ENCODE results near the gene NKPD1.

DNA sequence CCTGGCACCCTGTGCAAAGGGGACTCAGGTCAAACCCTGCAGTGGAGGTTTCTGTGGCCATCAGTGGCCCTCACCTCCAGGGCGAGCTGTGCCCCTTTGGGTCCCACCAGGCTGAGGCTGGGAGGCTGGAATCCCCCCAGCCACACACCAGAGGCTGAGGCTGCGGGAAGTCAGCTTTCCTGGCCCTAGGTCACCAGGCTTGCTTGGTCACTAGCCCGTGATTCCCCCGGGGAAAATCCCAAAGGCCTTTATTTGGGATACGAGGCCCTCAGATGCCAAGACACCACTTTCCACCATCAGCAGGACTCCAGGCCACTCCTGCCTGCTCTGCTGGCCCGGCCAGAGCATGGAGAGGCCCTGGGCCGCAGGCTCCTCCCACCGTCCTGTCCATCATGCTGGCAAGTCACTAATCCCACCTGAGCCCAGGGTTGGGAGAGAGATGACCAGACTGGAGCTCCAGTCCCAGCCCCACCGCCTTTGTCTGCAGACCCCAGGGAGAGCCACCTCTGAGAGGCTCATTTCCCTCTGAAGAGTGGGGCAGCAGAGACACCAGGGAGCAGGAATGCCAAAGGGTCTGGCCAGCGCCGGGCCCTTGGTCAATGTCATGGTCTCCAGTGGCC, 4.7 kb downstream of the NKPD1 start:
- TF ChIP-seq, protein P1, sequence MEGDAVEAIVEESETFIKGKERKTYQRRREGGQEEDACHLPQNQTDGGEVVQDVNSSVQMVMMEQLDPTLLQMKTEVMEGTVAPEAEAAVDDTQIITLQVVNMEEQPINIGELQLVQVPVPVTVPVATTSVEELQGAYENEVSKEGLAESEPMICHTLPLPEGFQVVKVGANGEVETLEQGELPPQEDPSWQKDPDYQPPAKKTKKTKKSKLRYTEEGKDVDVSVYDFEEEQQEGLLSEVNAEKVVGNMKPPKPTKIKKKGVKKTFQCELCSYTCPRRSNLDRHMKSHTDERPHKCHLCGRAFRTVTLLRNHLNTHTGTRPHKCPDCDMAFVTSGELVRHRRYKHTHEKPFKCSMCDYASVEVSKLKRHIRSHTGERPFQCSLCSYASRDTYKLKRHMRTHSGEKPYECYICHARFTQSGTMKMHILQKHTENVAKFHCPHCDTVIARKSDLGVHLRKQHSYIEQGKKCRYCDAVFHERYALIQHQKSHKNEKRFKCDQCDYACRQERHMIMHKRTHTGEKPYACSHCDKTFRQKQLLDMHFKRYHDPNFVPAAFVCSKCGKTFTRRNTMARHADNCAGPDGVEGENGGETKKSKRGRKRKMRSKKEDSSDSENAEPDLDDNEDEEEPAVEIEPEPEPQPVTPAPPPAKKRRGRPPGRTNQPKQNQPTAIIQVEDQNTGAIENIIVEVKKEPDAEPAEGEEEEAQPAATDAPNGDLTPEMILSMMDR (IDR thresholded peaks at IDR 0.05 in 2 of 3, conservative IDR thresholded peaks at IDR 0.05 in 1 of 3; ENCODE audit: control insufficient read depth in 2 of 3, extremely low read depth in 1 of 3, insufficient read depth in 1 of 3, low read depth in 3 of 3, low read length in 3 of 3): no peak
- TF ChIP-seq SUZ12 (IDR thresholded peaks at IDR 0.05; ENCODE audit: unreplicated experiment) (no peak), WRNIP1 (IDR thresholded peaks at IDR 0.05; ENCODE audit: borderline replicate concordance, low read depth, low read length) (no peak), NRF1 (conservative IDR thresholded peaks at IDR 0.05; ENCODE audit: low read depth, low read length) (no peak), SPI1 (IDR thresholded peaks at IDR 0.05; ENCODE audit: borderline replicate concordance, insufficient read depth, low read depth, low read length) (no peak), BMI1 (IDR thresholded peaks at IDR 0.05; ENCODE audit: borderline replicate concordance) (no peak)
- TF ChIP-seq, protein P2, sequence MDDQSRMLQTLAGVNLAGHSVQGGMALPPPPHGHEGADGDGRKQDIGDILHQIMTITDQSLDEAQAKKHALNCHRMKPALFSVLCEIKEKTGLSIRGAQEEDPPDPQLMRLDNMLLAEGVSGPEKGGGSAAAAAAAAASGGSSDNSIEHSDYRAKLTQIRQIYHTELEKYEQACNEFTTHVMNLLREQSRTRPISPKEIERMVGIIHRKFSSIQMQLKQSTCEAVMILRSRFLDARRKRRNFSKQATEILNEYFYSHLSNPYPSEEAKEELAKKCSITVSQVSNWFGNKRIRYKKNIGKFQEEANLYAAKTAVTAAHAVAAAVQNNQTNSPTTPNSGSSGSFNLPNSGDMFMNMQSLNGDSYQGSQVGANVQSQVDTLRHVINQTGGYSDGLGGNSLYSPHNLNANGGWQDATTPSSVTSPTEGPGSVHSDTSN (IDR thresholded peaks at IDR 0.05; ENCODE audit: insufficient replicate concordance, low read depth, low read length): no peak
